Activated CD4-positive, CD25-positive, alpha-beta regulatory T cell treated with anti-CD3 and anti-CD28 coated beads, Interleukin-2, amount 50 U/mL, for 16 hours (primary cell): ENCODE measurements around the gene TP53I13.

Experiments used
- DNase-seq: peaks from one replicate; pipeline ENCODE4 v3.0.0-alpha.2; 2020; ENCODE audit warnings: low read depth, low spot score

The TP53I13 gene

GRCh38 chr17:29581583-29582253 lies 13.2 kb downstream of the TP53I13 start:
- no peak for DNase-seq

DNA sequence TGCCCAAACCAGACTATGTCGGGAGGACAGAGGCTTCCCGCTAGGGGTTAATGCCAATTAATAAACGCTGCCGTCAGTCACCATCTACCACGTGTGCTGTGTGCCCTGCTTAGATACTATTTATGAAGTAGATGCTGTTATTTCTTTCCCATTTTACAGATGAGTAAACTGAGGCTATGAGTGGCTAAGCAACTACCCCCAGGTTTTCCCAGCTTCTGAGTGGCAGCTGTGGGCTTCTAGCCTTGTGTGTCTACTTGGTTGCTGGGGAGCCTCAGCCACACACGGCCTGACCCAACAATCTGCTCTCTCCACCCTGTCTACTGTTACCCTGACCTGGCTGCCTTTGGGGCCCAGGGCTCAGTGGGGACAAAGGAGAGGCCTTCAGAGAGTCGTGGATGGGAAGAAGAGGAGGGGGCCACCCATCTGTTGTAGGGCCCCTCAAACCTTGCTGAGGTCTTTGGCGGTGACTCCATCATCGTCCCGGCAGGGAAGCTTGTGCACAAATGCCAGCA lies 13.8 kb downstream of the TP53I13 start:
- DNase-seq = no peak

- DNase-seq = no peak
Observed at GRCh38 chr17:29582772-29583171, 14.3 kb downstream of the TP53I13 start.

GRCh38 chr17:29583324-29584248 lies 15.1 kb downstream of the TP53I13 start:
- no peak for DNase-seq

DNA sequence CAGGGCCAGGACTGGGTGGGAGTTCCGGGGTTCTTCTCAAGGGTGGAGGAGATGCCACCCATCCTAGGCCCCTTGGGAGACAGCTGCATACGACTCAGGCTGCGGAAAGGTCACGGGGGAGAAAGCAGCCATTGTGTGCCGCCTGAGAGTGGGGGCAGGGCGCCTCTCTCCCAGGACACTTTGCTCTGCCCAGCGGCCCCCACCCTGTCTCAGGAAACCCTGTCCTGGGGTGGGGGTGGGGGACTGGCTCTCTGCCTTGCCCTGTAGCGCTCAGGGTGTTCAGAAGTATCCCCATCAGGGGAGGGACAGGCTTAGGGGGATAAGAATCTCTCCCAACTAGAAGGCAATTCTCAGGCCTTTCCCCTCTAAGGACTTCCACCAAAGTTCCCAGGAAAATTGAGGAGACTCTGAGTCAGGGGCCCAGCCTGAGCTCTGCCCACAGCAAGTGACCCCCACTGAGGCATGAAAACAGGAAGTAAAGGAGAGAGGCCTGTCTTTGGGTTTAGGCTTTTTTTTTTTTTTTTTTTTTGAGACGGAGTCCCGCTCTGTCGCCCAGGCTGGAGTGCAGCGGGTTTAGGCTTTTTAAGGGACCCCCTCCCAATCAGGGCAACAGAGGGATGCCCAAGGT lies 16.1 kb downstream of the TP53I13 start:
- DNase-seq = no peak

DNA sequence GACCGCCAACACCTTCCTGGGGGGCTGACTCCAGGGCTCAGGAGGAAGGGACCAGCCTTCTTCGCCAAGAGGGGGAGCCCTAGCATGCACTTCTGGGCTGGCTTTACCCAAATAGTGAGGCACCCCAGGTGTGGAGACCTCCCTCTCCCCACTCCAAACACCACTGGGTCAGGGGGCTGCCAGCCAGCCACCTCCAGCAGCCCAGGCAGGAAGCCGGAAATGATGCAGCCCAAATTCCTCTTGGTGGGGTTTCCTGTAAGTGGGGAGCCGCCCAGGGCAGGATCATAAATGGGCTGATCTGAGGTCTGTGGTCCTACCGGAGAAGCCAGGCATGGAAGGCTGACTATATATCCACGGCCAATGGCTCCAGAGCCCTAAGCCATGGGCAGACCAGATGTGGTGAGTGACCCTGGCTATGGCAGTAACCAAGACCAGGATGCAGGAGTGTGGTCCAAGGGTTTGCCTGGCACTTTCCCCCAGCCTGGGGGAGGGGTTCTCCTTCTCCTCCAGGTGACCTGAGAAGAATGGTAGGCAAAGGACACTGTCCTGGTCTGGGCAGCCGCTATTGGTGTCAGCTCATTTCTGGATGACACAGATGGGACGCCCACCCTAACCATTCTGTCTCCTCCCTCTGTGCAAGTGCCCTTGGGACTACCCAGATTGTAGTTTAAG lies 16.7 kb downstream of the TP53I13 start:
- DNase-seq = no peak

GRCh38 chr17:29586676-29587469 lies 18.4 kb downstream of the TP53I13 start:
- DNase-seq = no peak

GRCh38 chr17:29587591-29587990 lies 19.1 kb downstream of the TP53I13 start:
- DNase-seq = no peak

DNA sequence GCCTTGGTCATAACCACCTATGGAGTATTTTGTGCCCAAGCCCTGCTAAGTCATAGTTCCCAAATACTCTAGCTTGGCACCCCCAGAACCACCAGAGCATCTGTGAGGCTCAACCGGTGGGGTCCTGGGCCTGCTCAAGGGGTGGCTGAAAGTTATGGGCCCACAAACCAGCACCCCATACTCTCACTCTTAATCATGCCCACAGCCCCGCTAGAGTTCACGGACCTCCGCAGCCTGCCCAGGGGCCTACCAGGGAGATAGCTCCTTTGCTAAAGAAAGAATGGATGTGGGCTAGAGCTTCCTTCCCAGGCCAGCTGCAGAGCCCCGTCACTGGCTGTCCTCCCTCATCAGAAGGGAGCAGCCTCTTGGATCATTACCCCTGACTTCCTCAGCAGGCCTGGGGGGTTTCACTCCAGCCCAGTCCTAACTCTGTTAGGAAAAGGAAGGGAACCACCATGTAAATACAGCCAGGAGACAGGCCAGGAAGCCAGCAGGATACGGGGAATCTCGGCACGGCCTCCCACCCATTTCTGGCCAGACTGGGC lies 19.6 kb downstream of the TP53I13 start:
- DNase-seq = no peak

DNA sequence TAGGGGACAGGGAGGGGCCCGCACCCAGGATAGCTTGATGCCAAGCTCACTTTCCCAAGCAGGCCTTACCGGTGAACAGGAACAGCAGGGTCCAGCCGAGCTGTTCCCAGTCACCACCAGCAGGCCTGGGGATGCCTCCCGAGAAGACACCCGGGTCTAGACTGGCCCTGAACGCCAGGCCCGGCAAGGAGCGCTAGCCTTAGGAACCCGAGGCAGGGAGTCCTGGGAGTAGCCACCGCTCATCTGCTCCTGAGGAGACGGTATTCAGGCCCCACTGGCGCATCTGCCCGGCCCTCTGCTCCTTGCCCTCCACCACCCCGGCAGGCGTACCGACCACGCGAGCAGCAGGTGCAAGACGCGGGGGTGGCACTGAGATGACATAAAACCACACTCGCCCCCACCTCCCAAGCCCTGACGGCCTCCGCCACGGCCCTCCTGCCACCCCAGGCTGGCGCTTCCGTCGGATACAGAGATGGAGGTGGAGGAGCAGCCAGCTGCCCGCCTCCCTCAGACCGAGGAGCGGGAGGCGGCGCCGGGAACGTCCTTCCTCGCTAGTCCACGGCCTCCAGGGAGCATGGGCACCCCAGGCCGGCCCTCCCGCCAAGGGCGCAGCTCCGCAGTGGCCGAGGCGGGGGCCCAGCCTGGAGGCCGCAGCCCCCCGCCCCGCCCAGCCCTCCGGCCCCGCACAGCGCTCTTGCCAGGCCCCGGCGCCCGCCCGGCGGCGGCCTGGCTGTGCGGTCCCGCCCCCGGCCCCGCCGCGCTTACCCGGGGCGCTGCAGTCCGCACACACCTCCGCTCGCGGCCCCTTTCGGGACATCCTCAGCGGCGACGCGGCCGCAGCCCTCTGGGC lies 20.3 kb downstream of the TP53I13 start:
- DNase-seq = no peak

- DNase-seq = peak; percentile 66
Observed at GRCh38 chr17:29589524-29590410, 21.3 kb downstream of the TP53I13 start, which contains the start of gene GIT1. Gene GIT1, minus strand, starts transcription at chr17:29589648. Its CDS starts 270 bp downstream, at chr17:29589378.

DNA sequence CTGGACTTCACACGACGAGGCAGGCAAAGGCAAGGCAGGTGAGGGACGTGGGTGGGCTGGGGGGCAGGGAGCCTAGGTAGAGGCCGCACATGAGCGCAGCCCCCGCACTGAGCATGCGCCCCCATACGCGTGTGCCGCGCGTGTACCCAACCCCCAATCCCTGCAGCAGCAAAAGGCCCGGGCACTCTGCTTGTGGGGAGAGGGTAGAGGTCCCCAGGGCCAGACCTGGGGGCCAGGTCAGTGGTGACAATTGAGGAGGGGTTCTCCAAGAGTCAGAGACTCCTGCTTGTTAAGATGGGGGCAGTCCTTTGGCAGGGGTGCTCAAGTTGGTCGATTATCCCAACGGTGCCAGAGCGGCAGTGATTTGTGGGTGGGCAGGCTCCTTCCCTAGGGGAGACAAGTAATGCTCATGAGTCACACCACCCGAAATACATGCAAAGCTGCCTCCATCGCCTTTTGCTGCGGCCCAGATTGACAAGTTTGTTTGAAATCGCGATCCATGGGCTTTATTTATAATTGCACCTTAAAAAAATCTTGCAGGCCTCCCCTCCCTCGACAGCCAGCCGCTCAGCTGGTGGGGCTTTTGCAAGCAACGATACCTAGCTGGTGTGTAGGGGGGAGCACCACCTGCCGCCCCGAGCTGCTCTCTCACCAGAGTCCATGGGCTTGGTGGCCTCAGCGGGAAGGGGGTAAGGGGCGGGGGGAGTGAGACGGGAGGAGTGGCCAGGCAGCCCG lies 22.1 kb downstream of the TP53I13 start:
- DNase-seq = no peak

GRCh38 chr17:29591146-29591736 lies 22.7 kb downstream of the TP53I13 start:
- DNase-seq = no peak

DNA sequence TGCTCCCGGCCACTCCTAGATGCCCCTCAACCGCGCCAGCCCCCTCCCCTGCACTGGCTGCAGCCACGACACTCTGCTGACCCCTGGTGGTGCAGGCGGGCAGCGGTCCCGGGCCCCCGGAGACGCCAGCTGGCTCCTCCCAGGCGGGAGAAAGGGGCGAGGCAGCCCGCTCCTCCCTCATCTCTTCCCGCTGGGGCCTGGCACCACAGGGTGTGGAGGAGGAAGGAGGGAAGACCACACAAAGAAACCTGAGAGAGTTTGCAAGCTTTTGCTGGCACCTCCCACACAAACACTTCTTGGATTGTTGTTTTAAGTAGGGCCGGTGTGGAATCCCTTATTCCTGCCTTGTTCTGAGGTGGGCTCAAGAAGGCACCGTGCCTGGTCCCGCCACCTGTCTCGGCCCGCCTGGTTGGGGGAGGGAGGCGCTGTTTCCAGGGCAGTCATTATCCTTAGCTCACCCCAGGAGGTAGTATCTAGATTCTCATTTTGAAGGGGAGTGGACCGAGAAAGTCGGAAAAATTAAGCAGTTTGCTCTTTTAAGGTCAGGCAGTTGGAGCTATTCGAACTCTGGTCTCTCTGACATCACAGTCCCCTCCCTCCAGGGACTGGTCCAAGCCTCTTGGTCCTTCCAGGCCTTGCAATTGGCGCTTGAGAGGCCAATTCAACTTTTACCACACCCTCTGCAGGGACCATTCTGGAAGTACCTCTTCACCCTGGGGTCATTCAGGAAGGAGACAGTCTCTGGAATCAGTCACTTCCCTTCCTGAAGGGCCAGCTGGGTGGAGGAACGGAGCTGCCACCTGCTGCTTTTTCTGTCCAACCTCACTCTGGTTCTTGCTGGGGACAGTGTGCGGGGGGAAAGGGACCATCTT lies 23.5 kb downstream of the TP53I13 start:
- DNase-seq = peak; percentile 54

GRCh38 chr17:29592850-29593551 lies 24.5 kb downstream of the TP53I13 start, which contains the start of gene ANKRD13B:
Gene ANKRD13B, plus strand, starts transcription at chr17:29593132. Its CDS starts 490 bp downstream, at chr17:29593622.
- DNase-seq = no peak
